Measurements from ENCODE around the gene RNF10. TPM values are rescaled to one million over a fixed set of nuclear protein-coding genes. Genes with fewer than 3 reads are reported as not detected.

RNF10 gene
- total RNA-seq, 4 donors from 2014 or later: 152 to 282 (median 247) TPM

DNA sequence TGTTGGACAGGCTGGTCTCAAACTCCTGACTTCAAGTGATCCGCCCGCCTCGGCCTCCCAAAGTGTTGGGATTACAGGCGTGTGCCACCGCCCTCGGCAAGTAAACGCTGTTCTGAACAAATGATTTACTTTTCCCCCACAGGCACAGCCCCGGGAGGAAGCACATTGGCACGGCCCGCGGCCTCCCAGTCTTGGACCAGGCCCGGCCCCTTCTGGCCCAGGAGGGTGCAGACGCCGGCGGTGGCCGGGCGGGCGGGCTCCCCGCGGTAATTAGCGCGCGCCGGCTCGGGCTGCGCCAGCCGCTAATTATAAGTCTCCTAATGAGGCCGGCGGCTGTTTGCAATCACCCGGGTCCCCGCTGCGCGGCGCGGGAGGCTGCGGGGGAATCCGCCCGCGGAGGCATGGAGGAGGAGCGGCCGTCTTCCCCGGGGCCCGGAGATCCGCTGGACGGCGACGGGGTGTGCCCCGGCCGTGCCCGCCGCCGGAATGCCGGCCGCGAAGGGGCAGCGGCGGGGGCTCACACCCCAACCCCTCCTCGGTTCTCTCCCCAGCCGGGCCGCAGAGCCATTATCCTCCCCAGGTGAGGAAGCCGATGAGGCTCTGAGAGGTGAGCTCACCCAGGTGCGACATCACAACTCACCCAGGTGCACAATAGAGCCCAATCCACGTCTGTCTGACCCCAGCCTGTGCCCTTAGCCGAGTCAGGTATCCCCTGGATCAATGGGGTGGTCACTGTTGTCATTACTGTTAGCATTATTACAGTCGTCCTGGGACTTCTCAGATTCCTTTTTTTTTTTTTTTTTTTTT, 50.4 kb downstream of the RNF10 start:
- no peaks in the 10 kb centered on the region for H3K27me3 ChIP-seq
- H3K4me3 ChIP-seq: peak overlapping the region; percentile 48 to 61 (median 53)
- peak in 1 of 2 donors; percentile 36 for DNase-seq
- in situ Hi-C loops (cut with MboI; ENCODE audit: low sequenced_read_pairs in 4 of 4): loop anchor here (5.0 to 10.0 kb wide), 3 partner anchors 60 to 130 kb away; partner anchors contain the start of genes UNC119B (in 4 of the 4) and CABP1 (in 1 of the 4)
- peaks cover 0 to 3% of the 10 kb centered on the region in 2 donors for H3K36me3 ChIP-seq
- peak overlapping the region in 2 of 4 donors; percentile 20 to 25 for H3K27ac ChIP-seq
- no peak for ATAC-seq
- peaks cover 16 to 28% of the 10 kb centered on the region in 2 donors for H3K4me1 ChIP-seq
- no peak for TF ChIP-seq POLR2A (IDR thresholded peaks at IDR 0.05)
- TF ChIP-seq, protein P1, sequence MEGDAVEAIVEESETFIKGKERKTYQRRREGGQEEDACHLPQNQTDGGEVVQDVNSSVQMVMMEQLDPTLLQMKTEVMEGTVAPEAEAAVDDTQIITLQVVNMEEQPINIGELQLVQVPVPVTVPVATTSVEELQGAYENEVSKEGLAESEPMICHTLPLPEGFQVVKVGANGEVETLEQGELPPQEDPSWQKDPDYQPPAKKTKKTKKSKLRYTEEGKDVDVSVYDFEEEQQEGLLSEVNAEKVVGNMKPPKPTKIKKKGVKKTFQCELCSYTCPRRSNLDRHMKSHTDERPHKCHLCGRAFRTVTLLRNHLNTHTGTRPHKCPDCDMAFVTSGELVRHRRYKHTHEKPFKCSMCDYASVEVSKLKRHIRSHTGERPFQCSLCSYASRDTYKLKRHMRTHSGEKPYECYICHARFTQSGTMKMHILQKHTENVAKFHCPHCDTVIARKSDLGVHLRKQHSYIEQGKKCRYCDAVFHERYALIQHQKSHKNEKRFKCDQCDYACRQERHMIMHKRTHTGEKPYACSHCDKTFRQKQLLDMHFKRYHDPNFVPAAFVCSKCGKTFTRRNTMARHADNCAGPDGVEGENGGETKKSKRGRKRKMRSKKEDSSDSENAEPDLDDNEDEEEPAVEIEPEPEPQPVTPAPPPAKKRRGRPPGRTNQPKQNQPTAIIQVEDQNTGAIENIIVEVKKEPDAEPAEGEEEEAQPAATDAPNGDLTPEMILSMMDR (IDR thresholded peaks at IDR 0.05 in 4 of 5, conservative IDR thresholded peaks at IDR 0.05 in 1 of 5): peak; percentile 19 to 53 (median 28)
- intact Hi-C loops (cut with DNase I; ENCODE audit: low total_unique reads): loop anchor here (1.0 to 10.0 kb wide), 6 partner anchors 47 to 433 kb away; partner anchors contain the start of genes C12orf43, DYNLL1 and SPPL3
- no peaks in the 10 kb centered on the region for H3K9me3 ChIP-seq

DNA sequence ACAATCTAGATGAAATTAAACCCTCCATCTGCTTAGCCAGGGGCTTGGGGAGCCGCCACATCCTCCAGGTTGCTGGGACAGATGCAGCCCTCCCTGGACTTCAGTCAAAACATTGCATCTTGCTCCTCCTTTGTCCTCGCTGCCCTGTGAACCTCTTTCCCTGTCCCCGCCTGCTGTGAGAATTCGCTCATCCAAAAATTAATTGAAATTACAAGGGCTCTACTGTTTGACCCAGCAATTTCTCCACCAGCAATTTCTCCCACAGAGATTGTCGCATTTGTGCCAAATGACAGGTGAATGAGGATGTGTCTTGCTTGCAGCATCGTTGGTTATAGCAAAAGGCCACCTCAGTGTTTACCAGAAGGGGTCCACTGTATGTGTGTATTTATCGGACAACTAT, 52.0 kb downstream of the RNF10 start:
- DNase-seq (no peak), ATAC-seq (no peak)
- in situ Hi-C loops (cut with MboI; ENCODE audit: low sequenced_read_pairs in 4 of 4) (loop anchor here (5.0 to 10.0 kb wide), 3 partner anchors 59 to 129 kb away; partner anchors contain the start of genes UNC119B (in 4 of the 4) and CABP1 (in 1 of the 4)), intact Hi-C loops (cut with DNase I; ENCODE audit: low total_unique reads) (loop anchor here (10.0 kb wide), 2 partner anchors 269 to 319 kb away; partner anchors contain the start of gene SPPL3)
- no peaks in the 10 kb centered on the region for H3K36me3 ChIP-seq
- no peak overlapping the region for H3K27ac ChIP-seq
- TF ChIP-seq POLR2A (IDR thresholded peaks at IDR 0.05): no peak
- TF ChIP-seq, protein P1 (IDR thresholded peaks at IDR 0.05 in 4 of 5, conservative IDR thresholded peaks at IDR 0.05 in 1 of 5): no peak
- no peaks in the 10 kb centered on the region for H3K27me3 ChIP-seq
- H3K4me1 ChIP-seq: peaks cover 18 to 24% of the 10 kb centered on the region in 2 donors
- H3K9me3 ChIP-seq: no peaks in the 10 kb centered on the region
- no peak overlapping the region for H3K4me3 ChIP-seq

DNA sequence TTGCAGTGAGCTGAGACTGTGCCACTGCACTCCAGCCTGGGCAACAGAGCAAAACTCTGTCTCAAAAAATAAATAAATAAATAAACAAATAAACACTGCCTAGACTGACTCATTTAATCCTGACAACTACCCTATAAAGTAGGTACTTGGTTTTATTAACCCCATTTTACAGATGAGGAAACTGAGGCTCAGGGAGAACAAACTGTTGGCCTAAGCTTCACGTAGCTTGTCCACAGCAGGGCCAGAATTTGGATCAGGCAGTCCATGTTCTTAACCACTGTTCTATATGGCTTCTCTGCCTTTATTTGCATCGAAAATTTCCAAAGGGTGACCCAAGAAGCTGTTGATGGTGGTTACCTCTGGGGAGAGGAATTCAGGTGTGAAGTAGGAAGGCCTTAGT, 52.7 kb downstream of the RNF10 start:
- DNase-seq (no peak), ATAC-seq (no peak)
- no peaks in the 10 kb centered on the region for H3K27me3 ChIP-seq
- in situ Hi-C loops (cut with MboI; ENCODE audit: low sequenced_read_pairs in 4 of 4) (loop anchor here (5.0 to 10.0 kb wide), 3 partner anchors 58 to 128 kb away; partner anchors contain the start of genes UNC119B (in 4 of the 4) and CABP1 (in 1 of the 4)), intact Hi-C loops (cut with DNase I; ENCODE audit: low total_unique reads) (loop anchor here (10.0 kb wide), 2 partner anchors 268 to 318 kb away; partner anchors contain the start of gene SPPL3)
- TF ChIP-seq POLR2A (IDR thresholded peaks at IDR 0.05): no peak
- TF ChIP-seq, protein P1 (IDR thresholded peaks at IDR 0.05 in 4 of 5, conservative IDR thresholded peaks at IDR 0.05 in 1 of 5): no peak
- no peaks in the 10 kb centered on the region for H3K36me3 ChIP-seq
- H3K27ac ChIP-seq: no peak overlapping the region
- H3K4me1 ChIP-seq: peaks cover 18 to 24% of the 10 kb centered on the region in 2 donors
- H3K9me3 ChIP-seq: no peaks in the 10 kb centered on the region
- H3K4me3 ChIP-seq: no peak overlapping the region

DNA sequence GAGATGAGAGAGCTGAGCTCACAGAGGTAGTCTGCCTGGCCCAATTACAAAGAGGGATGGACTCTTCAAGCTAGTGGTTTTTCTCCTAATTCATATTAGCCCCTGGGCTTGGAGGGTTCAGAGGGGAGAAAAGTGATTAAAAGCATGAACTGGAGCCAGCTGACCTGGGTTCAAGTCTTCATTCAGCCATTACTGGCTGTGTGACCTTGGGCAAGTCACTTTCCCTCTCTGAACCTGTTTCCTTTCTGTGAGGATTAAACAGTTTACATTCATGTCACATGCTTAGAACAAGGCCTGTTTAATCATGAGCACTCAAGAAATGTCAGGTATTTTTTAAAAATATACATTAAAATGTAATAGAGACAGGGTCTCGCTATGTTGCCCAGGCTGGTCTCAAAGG, 54.2 kb downstream of the RNF10 start:
- DNase-seq (no peak), ATAC-seq (no peak)
- intact Hi-C loops (cut with DNase I; ENCODE audit: low total_unique reads): loop anchor here (2.0 to 10.0 kb wide), 3 partner anchors 98 to 316 kb away; partner anchors contain the start of genes MLEC and SPPL3
- Histone ChIP-seq H3K4me3 (peak overlapping the region in 2 of 4 donors; percentile 23 to 32), H3K27ac (peak overlapping the region; percentile 86 to 96 (median 88)), H3K27me3 (no peaks in the 10 kb centered on the region), H3K36me3 (no peaks in the 10 kb centered on the region), H3K9me3 (no peaks in the 10 kb centered on the region), H3K4me1 (peaks cover 15 to 24% of the 10 kb centered on the region in 2 donors)
- in situ Hi-C loops (cut with MboI; ENCODE audit: low sequenced_read_pairs in 4 of 4): loop anchor here (5.0 to 10.0 kb wide), 3 partner anchors 56 to 126 kb away; partner anchors contain the start of genes UNC119B (in 4 of the 4) and CABP1 (in 1 of the 4)
- TF ChIP-seq, protein P1 (IDR thresholded peaks at IDR 0.05 in 4 of 5, conservative IDR thresholded peaks at IDR 0.05 in 1 of 5): no peak
- TF ChIP-seq POLR2A (IDR thresholded peaks at IDR 0.05): no peak

Measured in gastrocnemius medialis (tissue), 4 donors.